ENCODE data around the gene RAB30. TPM values are rescaled to one million over a fixed set of nuclear protein-coding genes. Genes with fewer than 3 reads are reported as not detected.

The RAB30 gene
- total and polyA plus RNA-seq, 9 donors = 6.8 to 30.4 (median 22.7) TPM

DNA sequence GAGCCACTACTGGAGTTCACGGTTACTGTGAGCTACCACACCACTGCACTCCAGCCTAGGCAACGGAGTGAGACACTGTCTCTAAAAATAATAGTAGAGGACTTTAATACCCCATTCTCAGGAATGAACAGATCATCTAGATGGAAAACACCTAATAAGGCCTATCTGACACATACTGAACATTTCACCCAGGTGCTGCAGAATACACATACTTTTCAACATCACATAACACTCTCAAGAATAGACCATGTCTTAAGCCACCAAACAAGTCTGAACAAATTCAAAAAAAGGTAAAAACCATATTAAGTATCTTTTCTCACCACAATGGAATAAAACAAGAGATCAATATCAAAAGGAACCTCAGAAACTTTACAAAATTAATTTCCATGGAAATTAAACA is 132.2 kb downstream of the RAB30 start:
- intact Hi-C loops (cut with DNase I) = no loop called here
- no peaks in the 10 kb centered on the region for H3K36me3 ChIP-seq
- no peak overlapping the region for H3K4me3 ChIP-seq
- TF ChIP-seq POLR2A (IDR thresholded peaks at IDR 0.05) = no peak
- no peak for TF ChIP-seq EP300 (IDR thresholded peaks at IDR 0.05)
- TF ChIP-seq, protein P1, sequence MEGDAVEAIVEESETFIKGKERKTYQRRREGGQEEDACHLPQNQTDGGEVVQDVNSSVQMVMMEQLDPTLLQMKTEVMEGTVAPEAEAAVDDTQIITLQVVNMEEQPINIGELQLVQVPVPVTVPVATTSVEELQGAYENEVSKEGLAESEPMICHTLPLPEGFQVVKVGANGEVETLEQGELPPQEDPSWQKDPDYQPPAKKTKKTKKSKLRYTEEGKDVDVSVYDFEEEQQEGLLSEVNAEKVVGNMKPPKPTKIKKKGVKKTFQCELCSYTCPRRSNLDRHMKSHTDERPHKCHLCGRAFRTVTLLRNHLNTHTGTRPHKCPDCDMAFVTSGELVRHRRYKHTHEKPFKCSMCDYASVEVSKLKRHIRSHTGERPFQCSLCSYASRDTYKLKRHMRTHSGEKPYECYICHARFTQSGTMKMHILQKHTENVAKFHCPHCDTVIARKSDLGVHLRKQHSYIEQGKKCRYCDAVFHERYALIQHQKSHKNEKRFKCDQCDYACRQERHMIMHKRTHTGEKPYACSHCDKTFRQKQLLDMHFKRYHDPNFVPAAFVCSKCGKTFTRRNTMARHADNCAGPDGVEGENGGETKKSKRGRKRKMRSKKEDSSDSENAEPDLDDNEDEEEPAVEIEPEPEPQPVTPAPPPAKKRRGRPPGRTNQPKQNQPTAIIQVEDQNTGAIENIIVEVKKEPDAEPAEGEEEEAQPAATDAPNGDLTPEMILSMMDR (IDR thresholded peaks at IDR 0.05) = no peak
- WGBS, 3 donors = 93 to 100% (median 95%) methylated on average over 2 of the region's 2 CpGs
- no peaks in the 10 kb centered on the region for H3K9me3 ChIP-seq
- no peaks in the 10 kb centered on the region for H3K4me1 ChIP-seq (ENCODE audit: insufficient read depth)
- H3K27ac ChIP-seq = no peak overlapping the region
- no peak for DNase-seq
- H3K27me3 ChIP-seq = no peaks in the 10 kb centered on the region

DNA sequence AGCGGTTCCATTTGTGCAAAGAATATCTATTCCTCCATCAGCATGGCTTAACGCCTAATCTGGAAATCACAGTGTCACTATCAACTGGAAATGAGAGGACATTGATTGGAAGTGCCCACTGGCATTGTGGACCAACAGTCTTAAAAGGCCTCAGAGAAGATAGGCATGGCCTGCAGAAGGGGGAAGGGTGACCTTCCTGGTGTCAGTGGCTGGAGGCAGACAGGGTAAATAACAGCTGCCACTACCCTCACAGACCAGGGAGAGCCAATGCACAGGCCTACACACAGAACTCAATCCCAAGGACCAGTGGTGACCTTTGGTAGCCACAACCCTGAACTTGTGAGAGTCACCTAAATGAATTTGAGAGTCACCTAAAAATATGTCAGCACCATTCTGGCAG is 134.1 kb downstream of the RAB30 start:
- intact Hi-C loops (cut with DNase I) = no loop called here
- TF ChIP-seq EP300 (IDR thresholded peaks at IDR 0.05) (no peak), POLR2A (IDR thresholded peaks at IDR 0.05) (no peak)
- TF ChIP-seq, protein P1 (IDR thresholded peaks at IDR 0.05) = no peak
- H3K9me3 ChIP-seq = no peaks in the 10 kb centered on the region
- H3K27ac ChIP-seq = no peak overlapping the region
- no peaks in the 10 kb centered on the region for H3K27me3 ChIP-seq
- H3K4me1 ChIP-seq (ENCODE audit: insufficient read depth) = no peaks in the 10 kb centered on the region
- H3K36me3 ChIP-seq = no peaks in the 10 kb centered on the region
- DNase-seq = no peak
- 95 to 96% (median 95%) methylated on average over 2 of the region's 2 CpGs for WGBS, 3 donors
- no peak overlapping the region for H3K4me3 ChIP-seq

DNA sequence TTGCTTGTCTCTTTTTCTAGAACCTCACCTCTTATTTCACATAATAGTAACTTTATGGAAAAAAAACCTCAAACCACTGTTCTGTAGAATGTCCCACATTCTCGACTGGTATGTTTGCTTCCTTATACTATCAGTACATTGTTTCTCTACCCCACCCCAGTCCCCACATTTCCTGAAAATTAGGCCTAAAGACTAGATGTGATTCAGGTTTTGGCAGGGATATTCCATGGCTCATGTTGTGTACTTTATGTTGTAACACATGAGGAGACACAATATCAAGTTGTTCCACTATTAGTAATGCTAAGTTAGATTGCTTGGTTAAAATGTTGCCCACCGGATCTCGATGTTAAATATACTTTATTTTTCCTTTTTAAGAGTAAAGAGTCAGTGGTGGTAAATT is 135.4 kb downstream of the RAB30 start:
- H3K4me3 ChIP-seq = no peak overlapping the region
- TF ChIP-seq POLR2A (IDR thresholded peaks at IDR 0.05) = no peak
- TF ChIP-seq EP300 (IDR thresholded peaks at IDR 0.05) = no peak
- TF ChIP-seq, protein P1 (IDR thresholded peaks at IDR 0.05) = no peak
- no peaks in the 10 kb centered on the region for H3K36me3 ChIP-seq
- DNase-seq = no peak
- no peaks in the 10 kb centered on the region for H3K27me3 ChIP-seq
- 90 to 92% (median 91%) methylated on average over 3 of the region's 3 CpGs for WGBS, 3 donors
- intact Hi-C loops (cut with DNase I) = no loop called here
- H3K4me1 ChIP-seq (ENCODE audit: insufficient read depth) = no peaks in the 10 kb centered on the region
- H3K27ac ChIP-seq = no peak overlapping the region
- no peaks in the 10 kb centered on the region for H3K9me3 ChIP-seq

DNA sequence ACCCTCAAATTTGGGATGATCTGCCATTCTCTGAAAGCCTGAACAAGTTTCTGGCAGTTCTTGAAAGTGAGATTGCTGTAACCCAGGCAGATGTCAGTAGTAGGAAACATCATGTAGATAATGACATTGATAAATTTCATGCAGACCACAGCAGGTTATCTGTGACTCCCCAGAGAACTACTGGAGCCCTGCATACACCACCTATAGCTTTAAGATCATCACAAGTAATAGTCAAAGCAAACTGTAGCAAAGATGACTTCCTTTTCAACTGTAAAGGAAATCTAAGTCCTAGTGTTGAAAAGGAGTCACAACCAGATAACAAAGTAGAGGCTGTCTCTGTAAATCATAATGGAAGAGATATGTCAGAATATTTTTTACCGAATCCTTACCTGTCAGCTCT is 139.1 kb downstream of the RAB30 start:
- TF ChIP-seq, protein P1 (IDR thresholded peaks at IDR 0.05) = no peak
- TF ChIP-seq EP300 (IDR thresholded peaks at IDR 0.05) = no peak
- no peak for TF ChIP-seq POLR2A (IDR thresholded peaks at IDR 0.05)
- no peaks in the 10 kb centered on the region for H3K27me3 ChIP-seq
- no peak overlapping the region for H3K27ac ChIP-seq
- intact Hi-C loops (cut with DNase I) = no loop called here
- DNase-seq = no peak
- WGBS, 3 donors = 93 to 96% (median 95%) methylated on average over 1 of the region's 1 CpG
- H3K4me3 ChIP-seq = no peak overlapping the region
- H3K9me3 ChIP-seq = no peaks in the 10 kb centered on the region
- no peaks in the 10 kb centered on the region for H3K36me3 ChIP-seq
- H3K4me1 ChIP-seq (ENCODE audit: insufficient read depth) = no peaks in the 10 kb centered on the region

DNA sequence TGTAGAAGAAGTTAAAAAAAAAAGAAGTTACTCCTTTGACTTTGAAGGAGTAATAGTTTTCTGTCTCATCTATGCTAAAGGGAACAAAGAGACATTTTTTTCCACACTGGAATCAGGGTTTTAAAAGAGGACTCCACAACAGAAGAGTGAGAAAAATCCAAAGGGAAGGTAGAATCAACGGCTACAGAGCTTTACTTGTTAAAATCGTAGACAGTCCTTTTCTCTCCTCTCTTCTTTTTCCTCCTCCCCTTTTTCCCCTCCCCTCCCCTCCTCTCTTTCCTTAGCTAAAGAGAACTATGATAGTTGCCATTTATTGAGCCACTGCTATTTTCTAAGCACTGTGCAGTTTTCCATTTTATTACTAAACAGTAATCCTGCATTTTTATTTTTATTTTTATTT is 141.0 kb downstream of the RAB30 start:
- no peaks in the 10 kb centered on the region for H3K4me1 ChIP-seq (ENCODE audit: insufficient read depth)
- TF ChIP-seq EP300 (IDR thresholded peaks at IDR 0.05) (no peak), POLR2A (IDR thresholded peaks at IDR 0.05) (no peak)
- TF ChIP-seq, protein P1 (IDR thresholded peaks at IDR 0.05) = no peak
- no peaks in the 10 kb centered on the region for H3K36me3 ChIP-seq
- no peak overlapping the region for H3K4me3 ChIP-seq
- no peak for DNase-seq
- H3K27me3 ChIP-seq = no peaks in the 10 kb centered on the region
- no peak overlapping the region for H3K27ac ChIP-seq
- WGBS, 3 donors = 72 to 82% (median 78%) methylated on average over 2 of the region's 2 CpGs
- intact Hi-C loops (cut with DNase I) = no loop called here
- no peaks in the 10 kb centered on the region for H3K9me3 ChIP-seq
